GM23338 (cell line): Measurements from ENCODE around the gene RTEL1.

ENCODE experiments used
- POLR2AphosphoS5 ChIP-seq: IDR thresholded peaks from 2 replicates; pipeline ENCODE4 v1.6.1; 2016; ENCODE audit warnings: antibody characterized with exemption, low read depth
- TF ChIP-seq, protein P1 (sequence below), 2 experiments: fragments of 200-600 bp in 1 of 2; sonication (generic) in 1 of 2; conservative IDR thresholded peaks; 2 replicates each; pipeline versions ENCODE4 v1.5.1 to v1.6.1; 2016 to 2017; ENCODE audit warnings: antibody characterized with exemption in 2 of 2, low read depth in 2 of 2, mild to moderate bottlenecking in 2 of 2, moderate library complexity in 1 of 2

DNA sequence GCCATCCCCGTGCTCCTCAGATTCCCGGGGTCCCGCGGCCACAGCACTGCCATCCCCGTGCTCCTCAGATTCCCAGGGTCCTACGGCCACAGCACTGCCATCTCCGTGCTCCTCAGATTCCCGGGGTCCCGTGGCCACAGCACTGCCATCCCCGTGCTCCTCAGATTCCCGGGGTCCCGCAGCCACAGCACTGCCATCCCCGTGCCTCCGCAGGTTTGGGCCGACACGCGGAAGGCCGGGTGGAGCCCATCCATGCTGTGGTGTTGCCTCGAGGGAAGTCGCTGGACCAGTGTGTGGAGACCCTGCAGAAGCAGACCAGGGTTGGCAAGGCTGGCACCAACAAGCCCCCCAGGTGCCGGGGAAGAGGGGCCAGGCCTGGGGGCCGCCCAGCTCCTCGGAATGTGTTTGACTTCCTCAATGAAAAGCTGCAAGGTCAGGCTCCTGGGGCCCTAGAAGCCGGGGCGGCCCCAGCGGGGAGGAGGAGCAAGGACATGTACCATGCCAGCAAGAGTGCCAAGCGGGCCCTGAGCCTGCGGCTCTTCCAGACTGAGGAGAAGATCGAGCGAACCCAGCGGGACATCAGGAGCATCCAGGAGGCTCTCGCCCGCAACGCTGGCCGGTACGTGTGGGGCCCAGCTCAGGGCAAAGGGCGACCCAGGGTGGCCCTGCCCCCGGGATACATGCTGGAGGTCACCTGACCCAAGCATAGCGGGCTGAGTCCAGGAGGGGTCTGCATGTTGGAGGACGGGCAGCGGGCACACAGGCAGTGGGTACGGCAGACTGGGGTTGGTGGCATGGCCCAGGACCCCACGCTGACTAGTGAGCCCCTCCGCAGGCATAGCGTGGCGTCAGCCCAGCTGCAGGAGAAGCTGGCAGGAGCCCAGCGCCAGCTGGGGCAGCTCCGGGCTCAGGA lies 77.1 kb downstream of the RTEL1 start:
- TF ChIP-seq, protein P1, sequence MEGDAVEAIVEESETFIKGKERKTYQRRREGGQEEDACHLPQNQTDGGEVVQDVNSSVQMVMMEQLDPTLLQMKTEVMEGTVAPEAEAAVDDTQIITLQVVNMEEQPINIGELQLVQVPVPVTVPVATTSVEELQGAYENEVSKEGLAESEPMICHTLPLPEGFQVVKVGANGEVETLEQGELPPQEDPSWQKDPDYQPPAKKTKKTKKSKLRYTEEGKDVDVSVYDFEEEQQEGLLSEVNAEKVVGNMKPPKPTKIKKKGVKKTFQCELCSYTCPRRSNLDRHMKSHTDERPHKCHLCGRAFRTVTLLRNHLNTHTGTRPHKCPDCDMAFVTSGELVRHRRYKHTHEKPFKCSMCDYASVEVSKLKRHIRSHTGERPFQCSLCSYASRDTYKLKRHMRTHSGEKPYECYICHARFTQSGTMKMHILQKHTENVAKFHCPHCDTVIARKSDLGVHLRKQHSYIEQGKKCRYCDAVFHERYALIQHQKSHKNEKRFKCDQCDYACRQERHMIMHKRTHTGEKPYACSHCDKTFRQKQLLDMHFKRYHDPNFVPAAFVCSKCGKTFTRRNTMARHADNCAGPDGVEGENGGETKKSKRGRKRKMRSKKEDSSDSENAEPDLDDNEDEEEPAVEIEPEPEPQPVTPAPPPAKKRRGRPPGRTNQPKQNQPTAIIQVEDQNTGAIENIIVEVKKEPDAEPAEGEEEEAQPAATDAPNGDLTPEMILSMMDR (conservative IDR thresholded peaks at IDR 0.05; ENCODE audit: low read depth in 2 of 2), result no peak
- TF ChIP-seq POLR2AphosphoS5, result no peak
